A673 (cell line): Measurements from ENCODE around the gene AURKA. TPM values are rescaled to one million over a fixed set of nuclear protein-coding genes. Genes with fewer than 3 reads are reported as not detected.

Experiments used
- BruUV-seq: library from RNA; stranded (reverse); fragments of 400-500 nt; replicated peaks from 2 replicates; lab custom pipeline; 2021; lab: Mats Ljungman, UMichigan
- CTCF ChIA-PET: fragments of 300-600 bp; sonication (Branson Sonifier 250); formaldehyde crosslinking; loops from one replicate; lab custom pipeline; 2022; ENCODE audit warnings: antibody characterized with exemption; lab: Charles Lee
- POLR2A ChIA-PET: fragments of 300-600 bp; sonication (Branson Sonifier 250); formaldehyde crosslinking; loops from one replicate; lab custom pipeline; 2022; ENCODE audit warnings: antibody characterized with exemption; ENCODE audit not compliant: low non-redundant PET; lab: Charles Lee
- DNase-seq: peaks from one replicate; pipeline ENCODE4 v3.0.0-alpha.2; 2015; ENCODE audit warnings: low spot score
- H3K27ac ChIP-seq: fragments of 200-600 bp; sonication (generic); 2 replicates; pipeline ENCODE4 v1.5.1; 2016; ENCODE audit warnings: mixed run types, low read depth, mild to moderate bottlenecking, mixed read lengths, antibody characterized with exemption, low read length; ENCODE audit not compliant: poor library complexity, severe bottlenecking
- H3K27me3 ChIP-seq: fragments of 200-600 bp; sonication (generic); replicated peaks from 2 replicates; pipeline ENCODE4 v1.6.1; 2017; ENCODE audit warnings: mixed run types, low read depth, mild to moderate bottlenecking, mixed read lengths, antibody characterized with exemption, low read length; ENCODE audit not compliant: insufficient read depth, poor library complexity
- H3K36me3 ChIP-seq: fragments of 200-600 bp; sonication (generic); 2 replicates; pipeline ENCODE4 v1.6.1; 2016; ENCODE audit warnings: mixed run types, mild to moderate bottlenecking, mixed read lengths, antibody characterized with exemption, low read length; ENCODE audit not compliant: insufficient read depth, poor library complexity, severe bottlenecking
- H3K4me1 ChIP-seq: fragments of 200-600 bp; sonication (generic); 2 replicates; pipeline ENCODE4 v1.6.1; 2017; ENCODE audit warnings: mixed run types, mild to moderate bottlenecking, mixed read lengths, antibody characterized with exemption, low read length; ENCODE audit not compliant: insufficient read depth, poor library complexity, severe bottlenecking
- H3K4me3 ChIP-seq: fragments of 200-600 bp; sonication (generic); 2 replicates; pipeline ENCODE4 v1.5.1; 2016; ENCODE audit warnings: low read depth, mixed run types, mild to moderate bottlenecking, mixed read lengths, low read length; ENCODE audit not compliant: poor library complexity, severe bottlenecking
- H3K9me3 ChIP-seq: fragments of 200-600 bp; sonication (generic); 2 replicates; pipeline ENCODE4 v1.6.1; 2016; ENCODE audit warnings: mixed run types, low read depth, mild to moderate bottlenecking, mixed read lengths, antibody characterized with exemption, low read length; ENCODE audit not compliant: poor library complexity, severe bottlenecking
- CTCF ChIP-seq: fragments of 300-800, 200-600 bp; sonication (generic); conservative IDR thresholded peaks from 2 replicates; pipeline ENCODE4 v1.5.1; 2017; ENCODE audit warnings: low read depth, mild to moderate bottlenecking, antibody characterized with exemption, low read length, moderate library complexity, mixed read lengths
- EZH2 ChIP-seq: fragments of 200-600 bp; sonication (generic); IDR thresholded peaks from 2 replicates; pipeline ENCODE4 v1.6.1; 2017; ENCODE audit warnings: borderline replicate concordance, low read depth, mild to moderate bottlenecking, mixed read lengths, antibody characterized with exemption, low read length; ENCODE audit not compliant: poor library complexity, severe bottlenecking
- intact Hi-C: fragments of 100-400 bp; cut with micrococcal nuclease; formaldehyde crosslinking; loops from one replicate; pipeline ENCODE4 v1.10.0; 2022; ENCODE audit not compliant: unreplicated experiment
- total RNA-seq: library from RNA; stranded (reverse); gene quantifications from 2 replicates; pipeline ENCODE4 v1.2.3, GENCODE V29; 2021

Gene AURKA
- total RNA-seq, 1 experiment from 2014 or later = 105 TPM

- DNase-seq = no peak
- H3K9me3 ChIP-seq = no peaks in the 10 kb centered on the region
- TF ChIP-seq EZH2 (no peak), CTCF (no peak)
- H3K27ac ChIP-seq = no peak overlapping the region
- ChIA-PET POLR2A (no interaction called here), CTCF (no interaction called here)
- BruUV-seq = no TSS peak
- H3K4me1 ChIP-seq = no peaks in the 10 kb centered on the region
- intact Hi-C loops = no loop called here
- H3K4me3 ChIP-seq = no peak overlapping the region
- H3K27me3 ChIP-seq = no peaks in the 10 kb centered on the region
- H3K36me3 ChIP-seq = peaks cover 77% of the 10 kb centered on the region
Measured at GRCh38 chr20:56371977-56372376, 20.0 kb downstream of the AURKA start.

- no peak for DNase-seq
- H3K36me3 ChIP-seq = peaks cover 54% of the 10 kb centered on the region
- intact Hi-C loops = no loop called here
- TF ChIP-seq EZH2 (no peak), CTCF (no peak)
- no peak overlapping the region for H3K4me3 ChIP-seq
- BruUV-seq = no TSS peak
- POLR2A ChIA-PET = no interaction called here
- no peaks in the 10 kb centered on the region for H3K4me1 ChIP-seq
- H3K27ac ChIP-seq = no peak overlapping the region
- CTCF ChIA-PET = no interaction called here
- H3K9me3 ChIP-seq = no peaks in the 10 kb centered on the region
- H3K27me3 ChIP-seq = no peaks in the 10 kb centered on the region
Measured at GRCh38 chr20:56369179-56369578, 22.8 kb downstream of the AURKA start.

- ChIA-PET POLR2A (no interaction called here), CTCF (no interaction called here)
- Histone ChIP-seq H3K4me3 (no peak overlapping the region), H3K36me3 (peaks cover 48% of the 10 kb centered on the region), H3K27me3 (no peaks in the 10 kb centered on the region), H3K9me3 (no peaks in the 10 kb centered on the region), H3K27ac (no peak overlapping the region), H3K4me1 (no peaks in the 10 kb centered on the region)
- intact Hi-C loops = no loop called here
- TF ChIP-seq CTCF = no peak
- no peak for TF ChIP-seq EZH2
- BruUV-seq = no TSS peak
- no peak for DNase-seq
Measured at GRCh38 chr20:56368351-56369134, 23.5 kb downstream of the AURKA start.
